ENCODE data around the gene OASL.

DNA sequence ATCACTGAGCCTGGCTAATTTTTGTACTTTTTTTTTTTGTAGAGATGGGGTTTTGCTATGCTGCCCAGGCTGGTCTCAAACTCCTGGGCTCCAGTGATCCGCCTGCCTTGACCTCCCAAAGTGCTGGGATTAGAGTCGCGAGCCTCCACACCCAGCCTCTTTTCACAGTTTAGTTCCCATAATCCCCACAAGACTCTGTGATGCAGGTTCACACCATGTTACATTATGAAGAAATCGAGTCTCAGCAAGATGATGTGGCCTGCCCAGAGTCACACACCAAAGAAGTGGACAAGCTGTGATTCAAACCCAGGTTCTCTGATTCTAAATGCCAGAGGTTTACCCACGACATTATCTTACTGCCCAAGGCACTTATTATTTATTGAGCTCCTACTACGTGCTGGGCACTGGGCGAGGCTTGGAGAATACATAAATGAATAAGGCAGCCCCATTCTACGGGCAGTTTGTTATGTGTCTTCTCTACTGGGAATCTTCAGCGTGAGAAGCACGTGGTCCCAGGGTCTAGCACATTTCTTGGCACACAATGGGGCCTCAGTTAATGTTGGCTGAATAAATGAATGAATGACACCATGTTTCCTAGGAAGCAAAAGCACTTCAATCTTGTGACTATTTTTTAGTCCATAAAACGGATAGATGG is 23.5 kb upstream of the OASL start:
- no peak for TF ChIP-seq FOSL1 (tag; conservative IDR thresholded peaks at IDR 0.05)
- TF ChIP-seq, protein P1, sequence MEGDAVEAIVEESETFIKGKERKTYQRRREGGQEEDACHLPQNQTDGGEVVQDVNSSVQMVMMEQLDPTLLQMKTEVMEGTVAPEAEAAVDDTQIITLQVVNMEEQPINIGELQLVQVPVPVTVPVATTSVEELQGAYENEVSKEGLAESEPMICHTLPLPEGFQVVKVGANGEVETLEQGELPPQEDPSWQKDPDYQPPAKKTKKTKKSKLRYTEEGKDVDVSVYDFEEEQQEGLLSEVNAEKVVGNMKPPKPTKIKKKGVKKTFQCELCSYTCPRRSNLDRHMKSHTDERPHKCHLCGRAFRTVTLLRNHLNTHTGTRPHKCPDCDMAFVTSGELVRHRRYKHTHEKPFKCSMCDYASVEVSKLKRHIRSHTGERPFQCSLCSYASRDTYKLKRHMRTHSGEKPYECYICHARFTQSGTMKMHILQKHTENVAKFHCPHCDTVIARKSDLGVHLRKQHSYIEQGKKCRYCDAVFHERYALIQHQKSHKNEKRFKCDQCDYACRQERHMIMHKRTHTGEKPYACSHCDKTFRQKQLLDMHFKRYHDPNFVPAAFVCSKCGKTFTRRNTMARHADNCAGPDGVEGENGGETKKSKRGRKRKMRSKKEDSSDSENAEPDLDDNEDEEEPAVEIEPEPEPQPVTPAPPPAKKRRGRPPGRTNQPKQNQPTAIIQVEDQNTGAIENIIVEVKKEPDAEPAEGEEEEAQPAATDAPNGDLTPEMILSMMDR (IDR thresholded peaks at IDR 0.05 in 2 of 3, conservative IDR thresholded peaks at IDR 0.05 in 1 of 3; ENCODE audit: insufficient read depth in 2 of 3, low read depth in 1 of 3, low read length in 3 of 3) = no peak
- no peak for TF ChIP-seq FOXA1 (IDR thresholded peaks at IDR 0.05; ENCODE audit: borderline replicate concordance)
- no peak for TF ChIP-seq ZNF76 (CRISPR knock-in tag; IDR thresholded peaks at IDR 0.05; ENCODE audit: borderline replicate concordance)
- no peak for TF ChIP-seq PML (IDR thresholded peaks at IDR 0.05; ENCODE audit: low read length)
- TF ChIP-seq, protein P2, sequence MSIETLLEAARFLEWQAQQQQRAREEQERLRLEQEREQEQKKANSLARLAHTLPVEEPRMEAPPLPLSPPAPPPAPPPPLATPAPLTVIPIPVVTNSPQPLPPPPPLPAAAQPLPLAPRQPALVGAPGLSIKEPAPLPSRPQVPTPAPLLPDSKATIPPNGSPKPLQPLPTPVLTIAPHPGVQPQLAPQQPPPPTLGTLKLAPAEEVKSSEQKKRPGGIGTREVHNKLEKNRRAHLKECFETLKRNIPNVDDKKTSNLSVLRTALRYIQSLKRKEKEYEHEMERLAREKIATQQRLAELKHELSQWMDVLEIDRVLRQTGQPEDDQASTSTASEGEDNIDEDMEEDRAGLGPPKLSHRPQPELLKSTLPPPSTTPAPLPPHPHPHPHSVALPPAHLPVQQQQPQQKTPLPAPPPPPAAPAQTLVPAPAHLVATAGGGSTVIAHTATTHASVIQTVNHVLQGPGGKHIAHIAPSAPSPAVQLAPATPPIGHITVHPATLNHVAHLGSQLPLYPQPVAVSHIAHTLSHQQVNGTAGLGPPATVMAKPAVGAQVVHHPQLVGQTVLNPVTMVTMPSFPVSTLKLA (conservative IDR thresholded peaks at IDR 0.05) = no peak
- TF ChIP-seq GABPA (tag; conservative IDR thresholded peaks at IDR 0.05; ENCODE audit: low read depth) = no peak
